NCI-H2107 treated with DMSO at 0.1 percent for 48 hours (cell line): Measurements from ENCODE around the gene PTPRN2.

Experiments
- DNase-seq: peaks from one replicate; lab custom pipeline; 2025; ENCODE audit not compliant: unreplicated experiment; lab: John Stamatoyannopoulos, UW

Gene PTPRN2

GRCh38 chr7:158133057-158133456 lies 454.6 kb downstream of the PTPRN2 start:
- no peak for DNase-seq

- no peak for DNase-seq
Measured at GRCh38 chr7:158130023-158130409, 457.6 kb downstream of the PTPRN2 start.

GRCh38 chr7:158129037-158130022 lies 458.3 kb downstream of the PTPRN2 start:
- DNase-seq, result no peak

GRCh38 chr7:158128572-158128971 lies 459.1 kb downstream of the PTPRN2 start:
- DNase-seq, result no peak

- DNase-seq, result no peak
Measured at GRCh38 chr7:158127241-158127640, 460.4 kb downstream of the PTPRN2 start.

GRCh38 chr7:158126661-158127060 lies 461.0 kb downstream of the PTPRN2 start:
- no peak for DNase-seq

GRCh38 chr7:158125721-158126120 lies 461.9 kb downstream of the PTPRN2 start:
- DNase-seq, result no peak

- DNase-seq, result no peak
Measured at GRCh38 chr7:158125091-158125490, 462.5 kb downstream of the PTPRN2 start.

GRCh38 chr7:158124671-158125079 lies 462.9 kb downstream of the PTPRN2 start:
- no peak for DNase-seq

- no peak for DNase-seq
Measured at GRCh38 chr7:158123753-158124152, 463.9 kb downstream of the PTPRN2 start.

GRCh38 chr7:158123214-158123613 lies 464.4 kb downstream of the PTPRN2 start:
- no peak for DNase-seq

- no peak for DNase-seq
Measured at GRCh38 chr7:158121441-158122045, 466.1 kb downstream of the PTPRN2 start.

- DNase-seq, result no peak
Measured at GRCh38 chr7:158120716-158121115, 466.9 kb downstream of the PTPRN2 start.

- DNase-seq, result no peak
Measured at GRCh38 chr7:158120316-158120715, 467.3 kb downstream of the PTPRN2 start.

- no peak for DNase-seq
Measured at GRCh38 chr7:158117341-158118222, 470.0 kb downstream of the PTPRN2 start.

- DNase-seq, result no peak
Measured at GRCh38 chr7:158116235-158116634, 471.4 kb downstream of the PTPRN2 start.

- no peak for DNase-seq
Measured at GRCh38 chr7:158114056-158114850, 473.4 kb downstream of the PTPRN2 start.

- no peak for DNase-seq
Measured at GRCh38 chr7:158113321-158114025, 474.1 kb downstream of the PTPRN2 start.

GRCh38 chr7:158112571-158113320 lies 474.9 kb downstream of the PTPRN2 start:
- no peak for DNase-seq
